ENCODE measurements around the gene HOXC6.

The HOXC6 gene

DNA sequence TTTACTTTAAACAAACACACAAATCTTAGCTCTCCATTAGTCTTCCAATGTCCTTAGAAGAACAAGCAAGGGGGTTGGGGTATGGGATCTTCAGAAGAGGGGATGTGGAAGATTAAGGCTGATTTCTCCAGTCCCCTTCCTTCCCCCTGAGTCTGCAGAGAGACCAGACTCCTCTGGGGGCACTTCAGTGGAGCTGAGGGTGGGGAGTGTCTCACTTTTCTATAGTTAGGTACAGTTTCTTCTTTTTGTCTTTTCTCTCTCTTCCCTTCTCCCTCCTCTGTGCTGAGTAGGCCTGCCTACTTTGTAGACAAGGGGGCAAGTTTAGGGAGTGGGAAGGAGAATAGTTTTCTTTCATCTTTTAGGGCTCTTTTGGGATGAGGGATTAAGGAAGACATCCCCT is 27.9 kb downstream of the HOXC6 start:
- DNase-seq (ENCODE audit: low read depth in 1 of 2, low spot score in 1 of 2), result no peak
- peaks cover 46% of the 10 kb centered on the region for H3K27me3 ChIP-seq (ENCODE audit: insufficient read depth, poor library complexity, severe bottlenecking)
- H3K27ac ChIP-seq (replicated peaks), result no peak overlapping the region
- TF ChIP-seq REST (IDR thresholded peaks at IDR 0.05; ENCODE audit: insufficient replicate concordance, low read depth), result no peak
- no peak for TF ChIP-seq SPI1 (IDR thresholded peaks at IDR 0.05; ENCODE audit: borderline replicate concordance, low read depth)
- TF ChIP-seq CTCF (IDR thresholded peaks at IDR 0.05; ENCODE audit: insufficient read depth, low read length), result no peak
- no peak for TF ChIP-seq GABPA (IDR thresholded peaks at IDR 0.05; ENCODE audit: low read depth)
- no peak for TF ChIP-seq POLR2AphosphoS5 (IDR thresholded peaks at IDR 0.05; ENCODE audit: low read depth)
- no peak overlapping the region for H3K4me3 ChIP-seq (replicated peaks; ENCODE audit: insufficient read depth, low read length)

GRCh38 chr12:54058128-54058768 is 30.0 kb downstream of the HOXC6 start:
- no peak for DNase-seq (ENCODE audit: low read depth in 1 of 2, low spot score in 1 of 2)
- H3K27me3 ChIP-seq (ENCODE audit: insufficient read depth, poor library complexity, severe bottlenecking), result peaks cover 39% of the 10 kb centered on the region
- no peak overlapping the region for H3K4me3 ChIP-seq (replicated peaks; ENCODE audit: insufficient read depth, low read length)
- TF ChIP-seq REST (IDR thresholded peaks at IDR 0.05; ENCODE audit: insufficient replicate concordance, low read depth) (no peak), SPI1 (IDR thresholded peaks at IDR 0.05; ENCODE audit: borderline replicate concordance, low read depth) (no peak), GABPA (IDR thresholded peaks at IDR 0.05; ENCODE audit: low read depth) (no peak), POLR2AphosphoS5 (IDR thresholded peaks at IDR 0.05; ENCODE audit: low read depth) (no peak), CTCF (IDR thresholded peaks at IDR 0.05; ENCODE audit: insufficient read depth, low read length) (no peak)
- H3K27ac ChIP-seq (replicated peaks), result no peak overlapping the region

- H3K27ac ChIP-seq (replicated peaks), result no peak overlapping the region
- DNase-seq (ENCODE audit: low read depth in 1 of 2, low spot score in 1 of 2), result no peak
- TF ChIP-seq GABPA (IDR thresholded peaks at IDR 0.05; ENCODE audit: low read depth), result no peak
- TF ChIP-seq POLR2AphosphoS5 (IDR thresholded peaks at IDR 0.05; ENCODE audit: low read depth), result no peak
- TF ChIP-seq SPI1 (IDR thresholded peaks at IDR 0.05; ENCODE audit: borderline replicate concordance, low read depth), result no peak
- TF ChIP-seq REST (IDR thresholded peaks at IDR 0.05; ENCODE audit: insufficient replicate concordance, low read depth), result no peak
- TF ChIP-seq CTCF (IDR thresholded peaks at IDR 0.05; ENCODE audit: insufficient read depth, low read length), result no peak
- H3K27me3 ChIP-seq (ENCODE audit: insufficient read depth, poor library complexity, severe bottlenecking), result peaks cover 30% of the 10 kb centered on the region
- no peak overlapping the region for H3K4me3 ChIP-seq (replicated peaks; ENCODE audit: insufficient read depth, low read length)
Observed at GRCh38 chr12:54059668-54060067, 31.4 kb downstream of the HOXC6 start.
